Left hindlimb (tissue), 1 donor: ENCODE measurements around the gene IL34.
"Not testable (repeated sequence)": the region's sequence is repeated elsewhere in the genome, so short reads cannot be mapped to it uniquely, and the experiment has no call there.

ENCODE experiments used
- DNase-seq: peaks from one replicate; pipeline ENCODE4 v3.0.0-alpha.2; 2018

Gene IL34

DNA sequence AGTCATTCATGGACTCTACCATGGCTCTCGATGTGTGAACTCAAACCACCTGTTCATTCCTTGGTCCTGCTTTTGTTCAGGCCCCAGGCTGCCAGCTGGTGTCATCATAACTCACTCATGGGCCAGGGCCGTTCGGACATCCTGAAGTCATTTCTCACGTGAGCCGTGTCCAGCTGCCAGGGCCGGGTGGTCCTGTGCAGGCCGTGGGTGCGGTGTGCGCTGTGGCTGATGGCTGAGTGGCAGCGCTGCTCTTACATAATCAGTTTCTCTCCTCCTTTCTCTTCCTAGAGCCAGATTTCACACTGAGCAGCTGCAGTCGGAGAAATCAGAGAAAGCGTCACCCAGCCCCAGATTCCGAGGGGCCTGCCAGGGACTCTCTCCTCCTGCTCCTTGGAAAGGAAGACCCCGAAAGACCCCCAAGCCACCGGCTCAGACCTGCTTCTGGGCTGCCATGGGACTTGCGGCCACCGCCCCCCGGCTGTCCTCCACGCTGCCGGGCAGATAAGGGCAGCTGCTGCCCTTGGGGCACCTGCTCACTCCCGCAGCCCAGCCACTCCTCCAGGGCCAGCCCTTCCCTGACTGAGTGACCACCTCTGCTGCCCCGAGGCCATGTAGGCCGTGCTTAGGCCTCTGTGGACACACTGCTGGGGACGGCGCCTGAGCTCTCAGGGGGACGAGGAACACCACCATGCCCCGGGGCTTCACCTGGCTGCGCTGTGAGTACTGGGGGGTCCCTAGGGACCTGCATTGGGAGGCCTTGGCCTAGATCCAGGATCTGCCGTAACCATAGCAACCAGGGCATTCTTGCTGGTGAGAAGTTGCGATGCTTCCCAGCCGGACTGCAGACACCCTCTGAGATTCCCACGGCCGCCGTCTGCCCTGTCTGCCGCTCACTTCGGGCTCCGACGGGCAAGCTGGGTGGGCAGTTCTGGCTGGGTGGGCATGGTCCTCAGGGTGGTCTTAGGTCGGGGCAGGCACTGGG is at the start of gene IL34:
IL34 (plus strand) TSS at position 300 of the 982 bp plus-strand sequence; CDS start at position 689, 389 bp downstream.
- peak; percentile 51 for DNase-seq

DNA sequence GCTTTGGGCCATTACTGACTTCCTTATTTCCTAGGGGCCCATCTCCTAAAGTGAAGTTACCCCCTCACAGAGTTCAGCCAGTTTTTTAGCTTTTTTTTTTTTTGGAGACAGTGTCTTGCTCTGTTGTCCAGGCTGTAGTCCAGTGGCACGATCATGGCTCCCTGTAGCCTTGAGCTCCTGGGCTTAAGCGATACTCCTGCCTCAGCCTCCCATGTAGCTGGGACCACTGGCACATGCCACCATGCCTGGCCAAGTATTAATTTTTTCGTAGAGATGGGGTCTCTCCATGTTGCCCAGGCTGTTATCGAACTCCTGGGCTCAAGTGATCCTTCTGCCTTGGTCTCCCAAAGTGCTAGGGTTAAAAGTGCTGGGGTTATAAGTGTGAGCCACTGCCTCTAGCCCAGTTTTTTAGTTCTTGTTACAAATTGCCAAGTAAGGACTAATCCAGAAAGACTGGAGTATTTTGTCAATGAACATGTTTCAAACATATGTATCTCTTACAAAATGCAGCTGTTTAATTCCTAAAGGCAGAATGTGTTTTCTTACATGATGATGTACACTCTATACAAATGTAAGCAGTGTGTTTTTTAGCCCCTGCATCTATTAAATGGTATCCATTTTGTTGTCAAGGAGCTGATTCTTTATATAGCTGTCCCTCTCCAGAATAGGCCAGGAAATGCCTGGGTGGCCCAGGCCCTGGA is 49.1 kb upstream of the IL34 start:
- no peak for DNase-seq

DNA sequence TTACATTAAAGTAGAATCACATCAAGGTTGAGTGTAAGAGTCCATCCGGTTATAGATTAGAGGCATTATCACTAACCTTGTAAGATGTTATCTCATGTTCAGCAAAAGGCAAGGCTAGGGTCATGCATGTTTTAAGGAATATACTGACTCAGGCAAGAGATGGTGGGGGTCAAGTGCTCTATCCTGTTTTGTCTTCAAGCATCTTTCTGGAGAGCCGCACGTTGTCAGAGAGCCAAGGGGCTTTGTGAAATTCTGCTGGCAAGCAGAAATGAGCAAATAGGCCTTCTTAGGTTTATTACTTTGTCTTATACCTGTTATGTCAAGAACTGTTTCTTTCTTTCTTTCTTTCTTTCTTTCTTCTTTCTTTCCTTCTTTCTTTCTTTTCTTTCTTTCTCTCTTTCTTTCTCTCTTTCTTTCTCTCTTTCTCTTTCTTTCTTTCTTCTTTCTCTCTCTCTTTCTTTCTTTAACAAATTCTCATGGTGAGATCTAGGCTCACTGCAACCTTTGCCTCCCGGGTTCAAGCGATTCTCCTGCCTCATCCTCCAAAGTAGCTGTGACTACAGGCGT is 47.3 kb upstream of the IL34 start:
- no peak for DNase-seq

DNA sequence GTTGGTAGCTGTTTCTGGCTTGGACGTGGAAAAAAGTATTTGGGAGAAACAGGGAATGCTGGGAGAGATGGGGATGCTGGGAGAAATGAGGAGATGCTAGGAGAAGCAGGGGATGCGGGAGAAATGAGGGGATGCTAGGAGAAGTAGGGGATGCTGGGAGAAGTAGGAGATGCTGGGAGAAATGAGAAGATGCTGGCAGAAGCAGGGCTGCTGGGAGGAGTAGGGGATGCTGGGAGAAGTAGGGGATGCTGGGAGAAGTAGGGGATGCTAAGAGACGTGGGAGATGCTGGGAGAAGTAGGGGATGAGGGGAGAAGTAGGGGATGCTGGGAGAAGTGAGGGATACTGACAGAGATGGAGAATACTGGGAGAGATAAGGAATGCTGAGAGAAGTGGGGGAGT is 45.6 kb upstream of the IL34 start:
- DNase-seq, result no peak

DNA sequence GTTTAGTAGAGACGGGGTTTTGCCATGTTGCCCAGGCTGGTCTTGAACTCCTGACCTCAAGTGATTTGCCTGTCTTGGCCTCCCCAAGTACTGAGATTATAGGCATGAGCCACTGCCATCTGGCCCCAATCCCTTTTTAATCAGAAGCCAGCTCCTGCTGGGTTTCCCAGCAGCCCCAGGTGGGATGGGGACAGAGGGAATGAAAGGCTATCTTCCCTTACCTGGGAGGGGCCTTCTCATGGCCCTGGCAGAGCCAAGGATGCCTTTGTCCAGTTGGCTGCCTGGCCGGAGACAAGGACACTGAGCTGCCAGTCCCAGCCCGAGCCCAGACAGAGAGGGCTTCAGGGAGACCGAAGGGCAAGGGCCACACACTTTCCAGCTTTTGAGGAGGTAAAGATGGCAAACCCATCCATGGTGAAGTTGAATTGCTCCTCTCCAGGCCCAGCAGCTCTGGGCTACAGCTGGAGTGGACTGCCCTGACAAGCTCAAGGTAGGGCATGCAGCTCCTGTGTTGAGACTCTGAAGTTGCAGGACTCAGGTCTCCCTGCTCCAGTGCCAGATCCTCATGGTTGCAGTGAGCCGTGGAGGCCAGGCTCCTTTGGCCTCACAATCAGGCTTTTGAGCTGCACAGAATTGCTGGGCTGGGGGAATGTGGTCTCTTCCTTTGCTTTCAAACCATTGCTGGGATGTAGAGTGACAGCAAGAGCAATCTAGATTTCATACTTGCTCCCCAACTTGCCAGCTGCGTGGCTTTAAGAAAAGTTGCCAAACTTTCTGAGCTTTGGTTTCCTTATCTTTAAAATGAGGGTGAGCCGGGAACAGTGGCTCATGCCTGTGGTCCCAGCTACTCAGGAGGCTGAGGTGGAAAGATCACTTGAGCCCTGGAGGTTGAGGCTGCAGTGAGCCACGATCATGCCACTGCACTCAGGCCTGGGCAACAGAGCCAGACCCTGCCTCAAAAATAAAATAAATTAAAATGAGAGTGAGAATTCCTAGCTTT is 44.5 kb upstream of the IL34 start:
- DNase-seq, result no peak

DNA sequence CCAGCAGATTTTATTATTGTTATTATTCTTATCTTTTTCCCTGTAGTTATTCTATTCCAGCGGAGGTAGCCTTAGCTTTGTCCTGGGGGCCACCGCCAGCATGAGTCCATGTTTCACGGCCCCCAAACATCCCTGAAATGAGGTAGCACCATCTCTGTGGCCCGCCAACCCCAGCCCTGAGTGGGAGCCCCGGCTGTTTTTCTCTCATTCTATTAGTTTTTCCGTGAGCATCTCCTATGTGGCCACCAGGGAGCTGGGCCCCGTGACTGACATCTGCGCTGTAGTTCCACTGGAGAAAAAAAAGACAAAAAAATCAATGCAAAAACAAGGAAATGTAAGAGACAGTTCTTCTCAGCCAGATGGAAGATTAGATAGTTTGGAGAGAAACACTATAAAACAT is 43.5 kb upstream of the IL34 start:
- DNase-seq, result no peak

DNA sequence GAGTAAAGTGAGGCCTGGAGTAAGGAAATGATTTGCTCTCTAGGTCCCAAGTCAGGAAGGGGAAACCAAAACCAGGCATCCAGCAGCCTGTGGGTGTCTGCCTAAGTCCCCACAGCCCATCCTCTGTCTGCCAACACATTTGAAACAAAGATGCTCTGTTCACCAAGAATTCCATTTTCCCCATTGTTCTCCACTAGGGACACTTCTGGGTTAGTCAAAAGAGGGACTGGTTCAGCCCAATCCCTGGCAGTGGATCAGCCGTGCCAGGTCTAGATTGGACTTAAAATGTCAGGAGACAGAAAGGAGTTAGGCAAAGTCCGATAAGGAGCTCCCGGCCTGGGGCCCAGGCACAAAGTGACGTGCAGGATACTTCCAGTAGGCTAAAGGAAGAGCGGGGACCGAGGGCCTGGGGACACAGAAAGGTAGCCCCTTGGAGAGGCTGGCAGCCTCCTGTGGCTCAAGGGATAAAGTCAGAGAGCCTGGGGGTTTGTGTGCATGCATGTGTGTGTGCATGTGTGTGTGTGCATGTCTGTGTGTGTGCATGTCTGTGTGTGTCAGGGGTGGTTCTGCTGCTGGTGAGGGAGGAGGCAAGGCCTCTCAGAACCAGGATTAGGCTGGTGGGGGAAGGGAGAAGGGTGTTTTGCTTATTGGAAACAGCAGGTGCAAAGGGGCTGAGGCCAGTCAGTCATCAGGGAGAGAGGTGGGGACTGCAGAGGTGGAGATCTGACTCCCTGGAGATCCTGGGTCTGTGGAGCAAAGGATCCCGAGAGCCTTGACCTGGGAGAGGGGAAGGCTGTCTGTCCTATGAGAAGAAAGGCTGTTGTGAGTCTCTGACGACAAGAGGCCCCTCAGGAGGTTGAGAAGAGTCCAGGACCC is 41.7 kb upstream of the IL34 start:
- no peak for DNase-seq

DNA sequence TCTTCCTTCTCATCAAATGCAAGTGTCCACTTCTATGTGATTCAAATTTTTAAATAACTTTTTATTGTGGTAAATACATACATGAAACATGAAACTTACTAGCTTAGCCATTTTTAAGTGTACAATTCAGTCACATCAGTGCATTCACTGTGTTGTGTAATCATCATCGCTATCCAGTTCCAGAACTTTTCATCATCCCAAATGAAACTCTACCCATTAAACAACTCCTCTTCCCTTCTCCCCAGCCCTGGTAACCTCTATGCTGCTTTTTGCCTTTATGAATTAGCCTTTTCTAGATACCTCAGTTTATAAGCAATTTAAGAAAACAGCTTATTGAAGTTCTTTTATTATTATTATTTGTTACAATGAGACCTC is 41.1 kb upstream of the IL34 start:
- no peak for DNase-seq

DNA sequence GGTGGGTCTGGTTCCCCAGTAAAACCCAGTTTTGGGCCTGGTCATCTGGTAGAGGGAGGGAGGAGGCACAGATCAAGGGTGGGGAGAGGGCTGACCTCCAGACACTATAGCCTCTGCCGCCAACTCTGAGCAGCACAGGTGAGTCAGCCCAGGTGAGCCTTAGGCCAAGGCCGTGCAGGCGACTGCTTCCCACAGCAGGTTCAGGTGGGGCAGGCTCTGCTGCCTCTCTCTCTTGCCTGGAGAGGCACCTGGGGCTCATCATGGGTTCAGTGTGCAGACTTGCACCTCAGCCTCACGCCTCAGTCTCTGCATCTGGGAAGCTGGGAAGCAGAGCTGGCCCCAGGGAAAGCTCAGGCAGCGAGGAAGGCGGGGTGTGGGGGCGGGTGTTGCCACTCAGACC is 37.8 kb upstream of the IL34 start:
- no peak for DNase-seq

DNA sequence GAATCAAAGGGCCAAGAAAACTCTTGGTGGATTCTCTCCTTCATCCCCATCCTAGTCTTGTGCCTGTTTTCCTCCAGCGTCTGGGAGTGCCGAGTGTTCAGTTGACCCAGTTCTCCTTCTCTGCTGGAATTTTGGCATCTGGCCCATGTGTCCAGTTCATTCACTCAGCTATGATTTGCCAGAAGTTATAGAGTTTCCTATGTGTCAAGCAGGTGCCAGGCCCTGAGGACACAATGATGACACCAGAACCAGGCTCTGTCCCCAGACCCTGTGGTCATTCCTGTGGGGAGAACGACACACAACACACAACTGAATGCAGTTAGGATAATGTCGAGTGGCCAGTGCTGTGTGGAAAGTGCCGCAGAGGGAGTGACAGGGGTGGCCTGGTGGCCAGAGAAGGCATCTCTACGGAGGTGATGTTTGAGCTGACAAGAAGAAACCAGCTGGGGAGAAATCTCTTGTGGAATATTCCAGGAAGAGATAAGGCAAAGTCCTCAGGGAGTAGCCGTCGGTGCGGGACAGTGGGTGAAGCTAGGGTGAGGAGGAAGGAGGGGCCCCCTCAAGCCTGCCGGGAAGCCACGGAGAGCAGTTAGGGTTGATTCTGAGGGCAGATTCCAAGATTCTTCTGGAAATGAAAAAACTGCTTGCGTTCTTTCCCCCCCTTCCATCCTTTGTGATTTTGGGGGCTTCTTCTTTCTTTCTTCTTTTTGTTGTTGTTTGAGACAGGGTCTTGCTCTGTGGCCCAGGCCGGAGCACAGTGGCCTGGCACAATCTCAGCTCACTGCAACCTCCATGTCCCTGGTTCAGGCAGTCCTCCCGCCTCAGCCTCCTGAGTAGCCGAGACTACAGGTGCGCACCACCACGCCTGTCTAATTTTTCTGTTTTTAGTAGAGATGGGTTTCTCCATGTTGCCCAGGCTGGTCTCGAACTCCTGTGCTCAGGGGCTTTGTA is 35.8 kb upstream of the IL34 start:
- no peak for DNase-seq

DNA sequence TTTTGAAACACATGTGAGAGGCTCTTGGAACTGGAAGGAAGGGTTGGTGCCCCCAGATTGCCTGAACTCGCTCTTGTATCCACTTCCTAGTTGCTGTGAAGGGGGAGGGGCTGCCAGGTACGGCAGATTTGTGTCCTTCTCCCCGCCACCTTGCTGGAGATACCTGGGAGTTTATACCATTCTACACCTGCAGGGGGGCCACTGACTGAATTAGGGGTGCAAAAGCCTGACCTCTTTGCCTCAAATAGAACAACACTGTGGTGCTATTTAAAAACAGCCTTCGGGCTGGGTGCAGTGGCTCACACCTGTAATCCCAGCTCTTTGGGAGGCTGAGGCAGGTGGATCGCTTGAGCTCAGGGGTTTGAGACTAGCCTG is 35.1 kb upstream of the IL34 start:
- no peak for DNase-seq

DNA sequence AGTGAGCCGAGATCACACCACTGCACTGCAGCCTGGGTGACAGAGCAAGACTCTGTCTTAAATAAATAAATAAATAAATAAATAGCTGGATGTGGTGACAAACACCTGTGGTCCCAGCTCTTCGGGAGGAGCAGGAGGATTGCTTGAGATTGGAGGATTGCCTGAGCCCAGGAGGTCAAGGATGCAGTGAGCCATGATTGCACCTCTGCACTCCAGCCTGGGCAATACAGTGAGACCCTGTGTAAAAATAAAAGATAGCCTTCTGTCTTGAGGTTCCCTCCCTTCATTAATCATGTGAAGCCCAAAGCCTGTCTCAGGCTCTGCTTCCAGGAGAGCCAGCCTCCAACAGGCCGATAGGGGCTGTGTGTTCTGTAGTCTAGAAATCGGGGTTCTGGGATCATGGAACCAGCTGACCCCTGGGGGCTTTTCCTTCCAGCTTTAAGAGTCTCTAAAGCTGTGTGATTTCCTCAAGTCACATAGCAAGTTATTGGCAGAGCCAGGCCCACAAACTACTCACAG is 34.5 kb upstream of the IL34 start:
- DNase-seq, result no peak

DNA sequence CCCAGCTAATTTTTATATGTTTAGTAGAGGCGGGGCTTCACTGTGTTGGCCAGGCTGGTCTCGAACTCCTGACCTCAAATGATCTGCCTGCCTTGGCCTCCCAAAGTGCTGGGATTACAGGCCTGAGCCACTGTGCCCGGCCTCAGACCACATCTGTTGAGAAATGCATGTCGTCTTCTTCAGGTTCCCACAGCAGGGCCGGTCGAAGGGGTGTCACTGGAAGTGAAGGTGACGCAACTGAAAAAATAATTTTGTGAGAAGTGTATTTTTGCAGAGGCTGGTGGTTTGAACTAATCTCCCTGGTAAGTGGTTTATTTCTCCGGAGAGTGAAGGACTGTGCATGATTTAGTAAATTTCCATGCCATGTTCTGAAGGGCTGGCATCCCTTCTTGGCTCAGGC is 33.4 kb upstream of the IL34 start:
- no peak for DNase-seq

DNA sequence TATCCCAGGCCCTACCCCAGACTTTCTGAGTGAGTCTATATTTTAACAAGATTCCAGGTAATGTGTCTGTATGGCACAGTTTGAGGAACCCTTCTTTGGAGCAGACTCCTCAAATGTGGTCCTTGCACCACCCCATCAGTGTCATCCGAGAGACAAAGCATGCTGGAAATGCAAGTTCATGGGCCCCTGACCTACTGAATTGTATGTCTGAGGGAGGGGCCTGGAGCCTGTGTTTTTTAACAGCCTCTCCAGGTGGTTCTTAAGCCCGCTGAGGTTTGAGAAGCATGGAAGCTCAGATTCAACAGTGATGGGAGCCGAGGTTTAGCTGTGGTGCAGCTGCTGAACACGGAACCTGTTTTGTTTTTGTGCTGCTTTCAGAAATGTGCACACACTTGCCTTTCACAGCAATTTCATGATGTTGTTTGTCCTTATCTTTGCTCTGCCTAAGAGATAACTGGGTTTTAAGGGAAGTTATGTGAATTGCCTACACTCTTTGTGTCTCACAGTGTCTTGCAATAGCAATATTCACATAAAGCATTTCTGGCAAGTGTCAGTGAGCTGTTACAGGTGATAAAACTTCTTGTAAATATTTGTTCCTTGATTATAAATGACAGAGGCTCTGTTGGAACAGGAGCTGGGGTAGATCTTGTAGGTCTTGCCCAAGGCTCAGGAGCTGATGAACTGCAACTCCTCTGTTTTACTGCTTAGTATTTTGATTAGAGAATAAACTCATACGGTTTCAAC is 32.0 kb upstream of the IL34 start:
- DNase-seq, result no peak

DNA sequence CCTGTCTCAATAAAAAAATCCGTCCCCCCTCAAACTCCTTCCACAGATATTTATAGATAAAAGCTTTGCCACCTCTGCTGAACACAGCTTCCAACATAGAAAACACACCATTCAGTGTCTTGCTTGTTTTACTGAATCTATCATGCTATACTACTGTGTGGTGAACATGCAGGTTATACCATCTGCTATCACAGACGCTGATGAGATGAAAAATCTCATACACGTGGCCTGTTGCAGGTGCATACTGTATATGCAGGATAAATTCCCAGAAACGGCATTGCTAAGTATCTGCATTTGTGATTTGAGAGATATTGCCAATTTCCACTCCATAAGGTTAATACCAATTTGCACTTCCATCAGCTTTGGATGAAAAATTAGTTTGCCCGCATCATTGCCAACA is 30.4 kb upstream of the IL34 start:
- DNase-seq, result no peak

DNA sequence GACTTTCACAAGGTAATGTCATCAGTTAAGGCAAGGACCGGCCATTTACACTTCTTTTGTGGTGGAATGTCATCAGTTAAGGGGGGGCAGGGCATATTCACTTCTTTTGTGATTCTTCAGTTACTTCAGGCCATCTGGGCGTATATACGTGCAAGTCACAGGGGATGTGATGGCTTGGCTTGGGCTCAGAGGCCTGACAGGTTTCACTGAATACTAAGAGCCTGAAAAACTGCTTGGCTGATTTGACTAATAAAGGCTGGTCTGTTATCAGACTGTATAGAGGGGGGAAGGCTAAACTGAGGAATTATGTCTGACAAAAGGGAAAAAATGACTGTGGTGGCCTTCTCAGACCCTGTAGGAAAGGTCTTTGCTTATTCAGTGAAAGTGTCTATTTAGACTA is 24.5 kb upstream of the IL34 start:
- DNase-seq, result not testable (repeated sequence)

DNA sequence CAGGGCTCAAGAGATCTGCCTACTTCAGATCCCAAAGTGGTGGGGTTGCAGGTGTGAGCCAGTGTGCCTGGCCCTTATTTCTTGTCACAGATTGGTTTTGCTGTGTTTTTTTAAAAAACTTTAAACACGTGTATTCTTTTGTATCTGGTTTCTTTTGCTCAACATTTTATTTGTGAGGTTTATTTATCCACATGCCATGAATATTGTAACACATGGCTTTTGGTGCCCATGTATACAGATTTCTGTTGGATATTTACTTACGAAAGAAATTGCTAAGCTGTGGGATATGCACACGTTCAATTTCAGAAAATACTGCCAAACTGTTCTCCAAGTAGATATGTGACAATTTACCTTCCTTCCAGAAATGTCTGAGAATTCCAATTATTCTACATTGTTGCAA is 18.7 kb upstream of the IL34 start:
- no peak for DNase-seq

DNA sequence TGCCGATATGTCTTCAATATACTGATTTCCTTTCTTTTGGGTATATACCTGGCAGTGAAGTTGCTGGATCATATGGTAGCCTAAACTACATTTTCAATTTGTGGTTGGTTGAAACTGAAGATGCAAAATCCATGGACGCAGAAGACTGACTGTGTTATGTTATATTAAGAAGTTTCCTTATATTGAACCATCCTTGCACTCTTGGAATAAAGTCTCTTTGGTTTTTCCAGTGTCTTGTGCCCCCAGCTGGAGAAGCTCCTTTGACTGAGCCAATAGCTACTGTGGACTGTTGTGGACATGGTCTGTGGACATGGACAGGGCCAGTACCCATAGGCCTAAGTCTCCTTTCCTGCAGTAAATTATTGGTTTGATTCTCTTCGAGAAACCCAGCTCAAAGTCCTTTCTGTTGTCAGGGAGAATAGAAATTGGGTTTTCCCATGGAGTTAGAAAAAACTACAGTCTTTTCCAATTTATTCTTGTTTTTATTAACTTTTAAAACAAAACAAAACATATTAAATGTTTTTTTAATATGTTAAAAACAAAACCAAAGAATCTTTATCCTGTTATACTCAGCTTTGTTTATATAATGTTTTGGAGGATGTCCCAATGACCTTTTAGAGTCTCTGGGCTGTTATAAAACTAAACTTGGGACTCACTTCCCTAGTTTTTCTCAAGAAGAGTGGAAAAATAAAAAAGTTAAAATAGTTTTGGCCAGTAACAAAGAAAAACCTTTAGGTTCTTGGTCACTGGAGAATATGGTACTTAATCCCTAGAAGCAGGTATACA is 15.2 kb upstream of the IL34 start:
- no peak for DNase-seq

DNA sequence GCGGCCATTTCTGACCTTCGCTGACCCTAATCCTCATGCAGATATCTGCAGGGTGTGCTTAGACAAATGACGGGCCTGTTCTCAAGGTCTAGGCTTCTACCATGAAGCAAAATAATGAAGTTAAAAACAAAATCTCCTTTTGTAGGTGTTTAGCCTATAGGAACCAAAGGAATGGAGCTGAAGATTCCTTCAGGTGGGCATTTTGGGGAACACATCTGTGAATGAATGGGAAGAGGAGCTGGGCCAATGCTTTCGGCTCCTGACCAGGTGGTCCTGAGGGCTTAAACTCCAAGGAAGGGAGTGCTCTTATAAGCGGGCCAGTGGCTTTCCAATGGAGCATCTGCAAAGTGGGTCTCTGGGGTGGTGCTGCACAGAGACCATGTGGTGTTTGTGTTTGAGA is 14.1 kb upstream of the IL34 start:
- DNase-seq, result no peak
